Measurements from ENCODE around the gene GOLGA6C.
A peak's percentile ranks its signal among the peaks of the same experiment; 100 is the strongest.
"Not testable (repeated sequence)": the region's sequence is repeated elsewhere in the genome, so short reads cannot be mapped to it uniquely, and the experiment has no call there.

The GOLGA6C gene

DNA sequence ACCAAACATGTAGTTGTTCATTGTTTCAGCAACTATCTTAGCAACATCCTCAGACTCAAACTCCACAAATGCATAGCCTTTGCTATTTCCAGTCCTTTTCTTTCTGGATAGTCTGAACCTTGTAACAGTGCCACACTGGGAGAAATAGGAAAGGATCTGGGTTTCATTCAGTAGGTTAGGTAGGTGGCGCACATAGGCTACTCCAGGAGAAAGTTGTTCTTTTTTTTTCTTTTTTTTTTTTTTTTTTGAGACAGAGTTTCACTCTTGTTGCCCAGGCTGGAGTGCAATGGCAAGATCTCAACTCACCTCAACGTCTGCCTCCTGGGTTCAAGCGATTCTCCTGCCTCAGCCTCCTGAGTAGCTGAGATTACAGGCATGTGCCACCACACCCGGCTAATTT is 5.8 kb upstream of the GOLGA6C start:
- DNase-seq (ENCODE audit: low read depth): not testable (repeated sequence)

DNA sequence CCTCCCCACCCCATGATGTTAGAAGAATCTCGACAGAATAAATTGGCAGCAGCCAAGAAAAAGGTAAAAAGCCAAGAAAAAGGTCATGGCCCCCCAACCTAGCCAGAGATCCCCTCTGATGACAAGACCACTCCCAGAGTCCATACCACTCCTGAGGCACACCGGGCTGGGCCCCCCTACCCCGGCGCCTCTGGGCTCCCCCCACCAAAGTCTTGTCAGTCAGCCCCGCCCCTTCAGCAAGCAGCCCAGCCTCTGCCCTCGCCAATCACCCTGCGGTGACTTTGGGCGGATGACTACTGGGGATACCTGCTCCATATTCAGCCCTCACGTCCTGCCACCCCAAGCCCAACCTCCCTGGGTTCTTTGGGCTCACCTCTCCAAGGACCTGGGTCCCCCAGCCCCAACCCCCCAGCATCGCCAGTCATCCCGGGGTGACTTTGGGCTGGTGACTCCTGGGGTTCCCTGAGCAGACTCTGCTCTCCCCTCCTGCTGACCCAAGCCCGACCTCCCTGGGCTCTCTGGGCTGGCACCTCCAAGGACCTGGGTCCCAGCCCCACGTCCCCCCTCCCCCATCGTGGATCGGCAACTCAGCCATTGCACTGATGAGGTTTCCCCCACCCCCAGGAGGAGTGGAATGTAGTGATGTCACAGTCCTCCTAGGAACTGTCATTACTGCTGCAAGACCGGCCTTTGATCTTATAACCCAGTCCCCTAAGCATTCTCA is 648 bp downstream of the GOLGA6C start:
- not testable (repeated sequence) for DNase-seq (ENCODE audit: low read depth)

DNA sequence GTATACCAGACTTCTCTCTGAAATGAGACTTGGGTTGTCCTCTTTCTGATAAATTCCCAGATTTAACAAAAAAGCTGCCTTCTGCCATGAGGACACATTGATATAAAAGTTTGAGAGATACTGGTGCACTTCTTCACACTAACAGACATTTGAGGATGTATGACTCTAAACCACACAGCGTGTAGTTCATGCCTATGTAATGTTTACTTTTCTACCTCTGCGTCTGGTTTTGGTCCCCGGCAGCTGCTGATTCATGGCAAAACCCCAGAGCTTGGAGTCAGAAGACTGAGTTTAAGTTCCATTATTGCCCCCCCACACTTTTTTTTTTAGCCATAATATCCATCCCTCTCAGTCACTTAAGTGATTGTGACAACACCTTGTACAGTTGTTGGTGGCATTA is 1.7 kb downstream of the GOLGA6C start:
- DNase-seq (ENCODE audit: low read depth): not testable (repeated sequence)

DNA sequence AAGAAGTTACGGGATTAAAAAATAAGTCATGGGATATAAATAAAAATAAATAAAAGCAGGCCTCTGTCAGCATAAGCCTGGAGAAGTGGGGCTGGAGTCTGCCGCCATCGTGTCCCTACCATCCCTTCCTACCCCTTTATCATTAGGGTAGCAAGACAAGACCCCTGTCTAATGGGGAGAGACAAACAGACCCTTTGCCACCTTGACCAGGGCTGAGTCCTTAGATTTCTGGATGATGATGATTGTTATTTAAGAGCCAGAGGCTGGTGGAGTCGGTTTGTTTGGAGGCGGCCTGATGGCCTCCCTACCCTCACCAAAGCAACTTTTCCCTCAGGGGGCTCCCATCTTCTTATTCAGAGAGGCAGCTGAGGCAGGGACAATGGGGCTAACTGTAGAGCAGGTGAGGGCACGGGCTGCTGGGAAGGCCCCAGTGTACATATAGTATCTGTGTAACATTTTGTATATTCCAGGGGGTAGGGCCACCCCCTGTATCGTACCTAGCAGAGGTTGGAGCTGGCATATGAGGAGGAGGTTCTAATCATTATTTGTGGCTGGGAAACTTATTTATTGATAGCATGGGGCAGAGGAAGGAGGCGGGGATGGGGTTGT is 15.7 kb downstream of the GOLGA6C start:
- DNase-seq (ENCODE audit: low read depth): not testable (repeated sequence)

DNA sequence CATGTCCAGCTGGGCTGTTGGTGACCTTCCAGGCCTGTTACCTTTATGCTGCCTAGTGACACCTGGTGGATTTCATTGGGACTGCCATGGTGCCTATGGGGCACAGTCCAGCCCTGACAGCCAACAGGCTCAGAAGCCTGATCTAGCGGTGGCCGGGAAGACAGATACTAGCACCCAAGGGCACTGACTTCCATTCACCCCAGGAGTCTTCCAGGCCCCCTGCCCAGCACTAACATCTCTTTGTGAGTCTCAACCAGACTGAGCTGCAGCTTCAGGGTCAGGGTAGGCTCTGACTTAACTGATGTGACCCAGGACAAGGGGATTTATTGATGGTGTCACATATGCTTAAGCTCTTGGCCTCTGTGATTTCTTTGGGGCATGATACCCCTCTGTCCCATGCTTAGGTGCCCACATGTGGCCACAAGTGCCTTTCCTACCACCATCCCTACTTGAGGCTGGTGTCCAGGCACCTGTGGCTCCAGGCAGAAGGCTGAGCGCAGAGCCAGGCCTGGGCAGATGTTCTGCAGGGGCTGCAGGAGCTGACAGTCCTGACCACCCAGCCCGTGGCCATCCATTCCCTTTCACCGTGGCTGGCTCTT is 16.5 kb downstream of the GOLGA6C start:
- DNase-seq (ENCODE audit: low read depth): peak; percentile 25

DNA sequence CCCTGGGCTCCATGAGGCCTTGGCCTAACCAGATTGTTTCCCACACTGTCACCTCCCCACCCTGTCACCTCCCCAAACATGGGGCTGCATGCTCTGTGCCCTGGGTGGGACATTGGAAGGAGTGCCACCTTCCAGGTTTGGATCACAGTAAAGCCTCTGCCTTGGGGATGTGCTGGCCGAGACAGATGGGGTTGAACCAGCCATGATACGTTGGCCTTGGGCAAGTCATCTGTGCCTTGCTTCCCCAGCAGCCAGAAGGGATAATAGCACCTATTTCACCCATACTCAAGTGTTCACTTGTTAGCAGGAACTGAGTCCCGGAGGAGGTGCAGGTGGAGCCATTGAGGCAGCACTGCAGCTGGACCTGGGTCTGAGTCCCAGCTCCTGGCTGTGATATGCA is 17.5 kb downstream of the GOLGA6C start:
- DNase-seq (ENCODE audit: low read depth): not testable (repeated sequence)

DNA sequence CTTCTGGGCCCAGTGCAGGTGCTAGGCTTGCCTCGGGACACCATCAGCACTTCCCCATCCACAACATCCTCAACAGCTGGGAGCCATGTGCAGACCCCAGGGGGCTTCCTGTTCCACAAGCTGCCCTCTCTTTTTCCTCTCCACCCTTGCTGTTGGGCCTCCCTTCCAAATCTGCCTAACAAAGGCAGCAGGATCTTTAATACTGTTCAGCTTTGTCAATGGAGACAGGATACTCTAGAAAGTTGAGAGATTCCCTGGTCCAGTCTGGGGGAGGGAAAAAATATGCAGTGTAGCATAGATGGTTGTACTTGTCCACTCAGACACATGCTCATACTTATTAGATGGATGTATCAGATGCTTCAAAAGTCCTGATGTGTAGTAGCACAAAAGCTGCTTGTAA is 20.4 kb downstream of the GOLGA6C start:
- not testable (repeated sequence) for DNase-seq (ENCODE audit: low read depth)

DNA sequence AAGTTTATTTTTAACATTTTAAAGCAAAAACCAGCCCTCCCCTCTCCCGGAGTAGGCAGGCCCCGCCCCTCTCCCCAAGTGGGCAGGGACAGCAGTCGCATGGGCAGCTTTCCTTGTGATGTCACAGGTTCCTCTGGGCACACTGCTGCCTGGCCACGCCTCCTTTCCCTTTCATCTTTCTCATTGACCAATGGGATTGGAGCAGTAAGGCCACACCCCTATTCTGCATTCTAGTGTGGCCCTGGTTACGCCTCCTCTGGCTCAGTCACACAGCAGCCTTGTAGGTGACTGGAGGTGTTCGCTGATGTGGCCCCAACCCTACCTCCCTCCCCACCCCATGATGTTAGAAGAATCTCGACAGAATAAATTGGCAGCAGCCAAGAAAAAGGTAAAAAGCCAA is 24.4 kb downstream of the GOLGA6C start, which contains the start of gene GOLGA6D:
Gene GOLGA6D (plus strand): TSS at position 264 of the 400 bp plus-strand sequence. CDS start 41 bp downstream, at position 305.
- DNase-seq (ENCODE audit: low read depth): not testable (repeated sequence)

DNA sequence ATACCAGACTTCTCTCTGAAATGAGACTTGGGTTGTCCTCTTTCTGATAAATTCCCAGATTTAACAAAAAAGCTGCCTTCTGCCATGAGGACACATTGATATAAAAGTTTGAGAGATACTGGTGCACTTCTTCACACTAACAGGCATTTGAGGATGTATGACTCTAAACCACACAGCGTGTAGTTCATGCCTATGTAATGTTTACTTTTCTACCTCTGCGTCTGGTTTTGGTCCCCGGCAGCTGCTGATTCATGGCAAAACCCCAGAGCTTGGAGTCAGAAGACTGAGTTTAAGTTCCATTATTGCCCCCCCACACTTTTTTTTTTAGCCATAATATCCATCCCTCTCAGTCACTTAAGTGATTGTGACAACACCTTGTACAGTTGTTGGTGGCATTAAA is 26.0 kb downstream of the GOLGA6C start:
- not testable (repeated sequence) for DNase-seq (ENCODE audit: low read depth)

DNA sequence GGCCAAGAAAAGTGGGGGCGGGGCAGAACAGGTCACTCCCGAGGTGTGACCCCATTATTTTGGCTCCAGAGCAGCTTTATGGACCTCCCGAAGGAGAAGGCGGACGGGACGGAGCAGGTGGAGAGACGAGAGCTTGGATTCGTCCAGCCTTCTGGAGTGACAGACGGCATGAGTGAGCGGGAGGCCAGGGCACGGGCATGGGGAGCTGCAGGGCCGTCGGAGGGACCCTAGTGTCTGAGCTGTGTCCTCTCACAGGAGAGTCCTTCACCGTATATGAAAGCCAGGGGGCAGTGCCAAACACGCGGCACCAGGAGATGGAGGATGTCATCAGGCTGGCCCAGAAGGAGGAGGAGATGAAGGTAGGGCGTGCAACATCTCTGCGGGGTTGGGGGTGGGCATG is 35.5 kb downstream of the GOLGA6C start:
- not testable (repeated sequence) for DNase-seq (ENCODE audit: low read depth)

DNA sequence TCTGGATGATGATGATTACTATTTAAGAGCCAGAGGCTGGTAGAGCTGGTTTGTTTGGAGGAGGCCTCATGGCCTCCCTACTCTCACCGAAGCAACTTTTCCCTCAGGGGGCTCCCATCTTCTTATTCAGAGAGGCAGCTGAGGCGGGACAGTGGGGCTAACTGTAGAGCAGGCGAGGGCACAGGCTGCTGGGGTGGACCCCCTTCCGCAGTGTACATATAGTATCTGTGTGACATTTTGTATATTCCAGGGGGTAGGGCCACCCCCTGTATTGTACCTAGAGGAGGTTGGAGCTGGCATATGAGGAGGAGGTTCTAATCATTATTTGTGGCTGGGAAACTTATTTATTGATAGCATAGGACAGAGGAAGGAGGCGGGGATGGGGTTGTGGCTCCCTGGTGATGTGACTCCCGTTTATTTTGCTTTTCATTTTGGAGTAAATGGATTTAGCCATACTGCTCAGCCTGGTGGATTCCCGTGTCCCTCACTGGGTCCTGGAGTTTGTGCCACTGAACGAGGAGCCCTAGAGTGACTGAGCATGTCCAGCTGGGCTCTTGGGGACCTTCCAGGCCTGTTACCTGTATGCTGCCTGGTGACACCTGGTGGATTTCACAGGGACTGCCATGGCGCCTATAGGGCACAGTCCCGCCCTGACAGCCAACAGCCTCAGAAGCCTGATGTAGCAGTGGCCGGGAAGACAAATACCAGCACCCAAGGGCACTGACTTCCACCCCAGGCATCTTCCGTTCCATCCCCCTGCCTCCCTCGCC is 40.6 kb downstream of the GOLGA6C start:
- not testable (repeated sequence) for DNase-seq (ENCODE audit: low read depth)

DNA sequence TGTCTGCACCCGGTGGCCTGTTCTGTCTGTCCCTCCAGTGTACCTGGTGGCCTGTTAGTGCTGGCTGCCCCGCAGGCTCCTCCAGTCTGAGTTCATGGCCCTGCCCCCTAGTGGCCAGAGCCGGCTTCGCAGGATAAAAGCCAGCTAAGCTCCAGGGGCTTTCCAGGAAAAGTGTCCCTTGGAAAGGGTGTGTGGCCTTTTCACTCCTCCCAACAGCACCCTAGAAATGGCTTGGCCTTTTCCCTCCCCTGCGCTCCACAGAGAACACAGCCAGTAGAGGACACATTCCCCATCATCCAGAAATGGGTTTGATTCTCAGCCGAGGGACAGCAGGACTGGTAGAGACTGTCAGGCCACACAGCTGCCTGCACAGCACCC is 41.2 kb downstream of the GOLGA6C start:
- not testable (repeated sequence) for DNase-seq (ENCODE audit: low read depth)

DNA sequence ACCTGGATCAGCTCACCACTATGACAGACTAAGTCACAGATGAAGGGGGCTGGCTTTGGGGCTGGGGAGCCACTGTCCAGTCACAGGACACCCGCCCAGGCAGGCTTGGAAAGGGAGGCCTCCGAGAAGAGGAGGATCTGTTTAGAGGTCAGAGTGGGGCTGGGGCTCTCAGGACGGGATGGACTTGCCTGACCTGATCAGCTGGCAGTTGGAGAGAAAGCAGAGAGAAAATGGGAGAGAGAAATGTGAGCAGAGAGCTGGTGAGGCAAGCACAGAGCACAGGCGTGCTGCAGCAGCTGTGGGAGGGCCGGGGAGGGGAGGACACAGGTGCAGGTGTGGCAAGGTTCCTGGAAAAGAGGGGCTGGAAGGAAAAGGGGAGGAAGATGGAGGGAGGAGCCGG is 41.9 kb downstream of the GOLGA6C start:
- not testable (repeated sequence) for DNase-seq (ENCODE audit: low read depth)

DNA sequence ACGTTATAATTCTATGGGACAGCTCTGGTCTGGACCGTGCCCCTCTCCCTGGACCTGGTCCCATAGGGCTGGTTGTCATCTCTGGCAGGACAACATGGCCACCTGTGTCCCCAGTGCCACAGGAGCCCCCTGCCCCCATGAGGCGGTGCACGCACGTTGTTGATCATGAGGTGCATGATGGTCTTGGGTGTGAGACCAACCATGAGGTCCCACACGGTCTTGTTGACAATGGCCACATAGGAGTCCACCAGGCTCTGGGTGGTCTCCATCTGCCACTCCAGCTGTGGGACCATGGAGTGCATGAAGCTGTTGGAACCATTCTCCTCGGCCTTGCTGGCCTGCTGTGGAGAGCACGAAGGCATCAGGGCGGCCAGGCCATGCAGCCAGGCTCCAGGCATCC is 44.2 kb downstream of the GOLGA6C start:
- DNase-seq (ENCODE audit: low read depth): no peak

DNA sequence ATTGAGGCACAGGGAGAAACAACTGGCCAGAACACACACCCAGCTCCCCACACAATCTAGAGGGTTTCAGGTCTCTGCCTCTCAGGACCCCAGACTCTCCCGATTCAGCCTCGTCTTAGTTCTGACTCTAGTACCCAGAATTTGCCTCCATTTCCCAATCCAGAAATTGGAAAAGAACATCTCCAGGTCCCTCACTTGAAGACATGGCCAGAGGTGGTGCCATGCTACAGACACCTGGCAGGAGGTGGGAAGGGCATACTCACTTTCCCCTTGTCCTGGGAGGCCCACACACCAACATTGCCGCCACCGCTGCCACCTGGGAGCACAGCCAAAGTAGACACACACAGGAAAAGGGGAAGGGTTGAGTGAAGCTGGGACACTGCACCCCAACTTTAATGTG is 44.6 kb downstream of the GOLGA6C start:
- DNase-seq (ENCODE audit: low read depth): not testable (repeated sequence)

DNA sequence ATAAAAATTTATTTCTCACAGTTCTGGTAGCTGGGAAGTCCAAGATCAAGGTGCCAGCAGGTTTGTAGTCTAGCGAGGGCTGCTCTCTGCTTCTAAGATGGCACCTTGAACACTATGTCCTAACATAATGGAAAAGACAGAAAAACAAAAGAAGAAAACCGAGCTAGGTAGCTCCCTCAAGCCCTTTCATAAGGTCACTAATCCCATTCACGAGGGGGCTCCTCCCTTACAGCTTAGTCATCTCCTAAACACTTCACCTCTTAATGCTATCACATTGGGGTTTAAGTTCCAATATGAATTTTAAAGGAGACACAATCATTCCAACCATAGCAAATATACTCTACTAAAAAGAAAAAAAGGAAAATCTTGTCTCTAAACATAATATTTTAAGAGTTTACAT is 48.1 kb downstream of the GOLGA6C start:
- DNase-seq (ENCODE audit: low read depth): no peak

DNA sequence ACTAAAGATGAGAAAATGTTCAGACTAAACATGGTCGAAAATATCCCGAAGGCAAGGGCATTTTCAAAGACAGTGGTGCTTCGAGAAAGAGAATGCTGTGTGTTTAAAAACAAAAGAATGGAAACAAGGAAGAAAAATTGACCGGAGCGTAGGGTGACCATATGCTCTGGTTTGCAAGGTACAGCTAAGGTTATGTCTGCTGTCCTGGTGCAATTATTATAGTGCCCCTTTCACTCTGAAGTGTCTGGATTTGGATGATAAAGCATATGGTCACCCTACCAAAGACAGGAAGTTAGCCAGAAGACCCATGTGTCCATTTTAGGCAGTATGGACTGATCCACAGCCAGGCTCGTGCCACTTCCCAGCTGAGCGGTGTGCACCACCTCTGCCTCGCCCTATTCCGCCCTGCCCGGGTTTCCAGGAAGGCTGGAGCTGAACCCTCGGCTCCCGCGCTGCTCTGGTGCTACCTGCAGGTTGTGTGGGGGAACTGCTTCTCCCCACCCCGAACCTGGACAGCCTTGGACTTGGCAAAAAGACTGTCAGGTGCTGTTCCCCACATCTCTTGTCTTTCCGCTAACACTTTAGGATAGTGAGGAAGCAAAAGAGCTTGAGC is 49.8 kb downstream of the GOLGA6C start:
- DNase-seq (ENCODE audit: low read depth): peak; percentile 20

DNA sequence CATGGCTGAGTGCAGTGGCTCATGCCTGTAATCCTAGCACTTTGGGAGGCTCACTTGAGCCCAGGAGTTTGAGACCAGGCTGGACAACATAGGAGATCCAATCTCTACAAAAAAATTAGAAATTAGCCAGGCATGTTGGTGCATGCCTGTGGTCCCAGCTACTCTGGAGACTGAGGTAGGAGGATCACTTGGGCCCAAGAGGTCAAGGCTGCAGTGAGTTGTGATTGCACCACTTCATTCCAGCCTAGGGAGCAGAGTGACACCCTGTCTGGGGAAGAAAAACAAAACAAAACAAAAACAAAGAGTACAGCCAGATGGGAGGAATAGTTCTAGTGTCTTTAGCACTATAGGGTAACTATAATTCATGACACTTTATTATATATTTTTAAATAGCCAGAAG is 51.6 kb downstream of the GOLGA6C start:
- peak; percentile 39 for DNase-seq (ENCODE audit: low read depth)

DNA sequence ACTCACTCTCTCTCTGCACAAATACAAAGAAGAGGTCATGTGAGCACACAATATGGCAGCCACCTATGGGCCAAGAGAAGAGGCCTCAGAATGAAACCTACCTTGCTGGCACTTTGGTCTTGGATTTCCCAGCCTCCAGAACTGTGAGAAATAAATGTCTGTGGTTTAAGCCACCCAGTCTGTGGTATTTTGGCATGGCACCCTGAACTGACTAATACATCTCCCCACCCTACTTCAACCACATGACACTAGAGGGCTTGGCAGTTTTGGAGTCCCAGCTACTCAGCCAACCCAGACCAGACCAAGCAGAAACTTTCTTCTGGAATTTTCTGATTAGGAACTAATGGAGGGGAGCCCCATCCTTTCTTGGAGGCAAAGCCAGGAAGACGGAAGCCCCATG is 54.4 kb downstream of the GOLGA6C start:
- DNase-seq (ENCODE audit: low read depth): peak; percentile 49

DNA sequence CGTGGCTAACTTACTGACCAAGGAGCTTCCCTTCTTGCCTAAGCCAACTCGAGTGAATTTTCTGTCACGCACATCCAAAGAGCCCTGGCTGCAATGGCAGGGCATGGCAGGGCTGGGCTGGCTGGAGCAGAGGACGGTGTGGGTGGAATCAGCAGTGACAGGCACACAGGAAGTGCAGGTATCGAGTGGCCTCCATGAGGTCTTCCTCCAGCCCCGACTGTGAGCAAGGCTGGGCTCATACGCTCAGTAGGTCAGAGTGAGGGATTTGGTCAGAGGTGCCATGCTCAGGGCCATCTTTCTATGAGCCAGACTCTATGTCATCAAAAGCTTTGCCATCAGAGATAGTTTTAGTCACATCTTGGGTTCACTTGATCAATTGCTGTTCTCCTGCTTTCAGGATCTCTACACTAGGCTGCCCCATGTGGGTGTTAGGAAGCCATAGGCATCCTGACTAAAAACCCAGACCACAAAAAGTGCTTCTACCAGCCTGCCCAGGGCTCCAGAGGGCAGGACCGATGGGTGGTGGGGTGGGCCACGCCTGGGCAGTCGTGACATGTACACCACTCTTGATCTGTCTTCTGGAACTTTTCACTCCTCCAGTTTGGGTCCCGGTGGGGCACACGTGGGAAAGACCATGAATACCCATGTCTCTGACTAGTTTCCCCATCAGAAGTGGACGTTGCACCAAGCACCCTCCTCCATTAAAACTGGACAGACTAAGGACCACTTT is 55.1 kb downstream of the GOLGA6C start:
- DNase-seq (ENCODE audit: low read depth): no peak

DNA sequence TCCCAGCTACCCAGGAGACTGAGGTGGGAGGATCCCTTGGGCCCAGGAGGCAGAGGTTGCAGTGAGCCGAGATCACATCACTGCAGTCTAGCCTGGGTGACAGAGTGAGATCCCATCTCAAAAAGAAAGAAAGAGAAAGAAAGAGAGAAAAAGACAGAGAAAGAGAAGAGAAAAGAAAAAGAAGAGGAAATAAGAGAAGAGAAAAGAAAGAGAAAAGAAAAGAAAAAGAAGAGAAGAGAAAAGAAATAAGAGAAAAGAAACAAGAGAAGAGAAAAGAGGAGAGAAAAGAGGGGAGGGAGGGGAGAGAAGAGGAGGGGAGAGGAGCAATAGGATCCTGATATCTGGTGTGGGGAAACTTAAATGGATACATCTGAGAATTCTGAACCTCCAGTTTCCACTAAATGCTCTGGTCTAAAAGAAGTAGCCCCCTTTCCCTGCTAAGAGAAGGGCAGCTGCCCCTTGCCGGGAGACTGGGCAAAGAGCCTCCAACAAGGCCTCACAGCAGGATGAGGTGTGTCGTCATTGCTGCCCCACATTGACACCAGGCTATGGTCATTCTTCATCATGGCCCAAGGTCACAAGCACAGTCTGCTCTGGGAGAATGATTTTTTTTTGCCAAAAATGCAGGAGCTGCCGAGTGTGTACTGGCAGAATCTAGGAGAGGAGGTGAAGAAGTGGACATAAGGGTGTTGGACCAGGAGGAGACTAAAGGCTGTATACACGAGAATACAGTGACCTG is 56.6 kb downstream of the GOLGA6C start:
- DNase-seq (ENCODE audit: low read depth): no peak
